Limb (tissue), 2 donors: Measurements from ENCODE around the gene SEMA5A.

Experiments
- DNase-seq, 2 donors: peaks; one replicate each; pipeline ENCODE4 v3.0.0-alpha.2; 2016; ENCODE audit errors: extremely low spot score in 2 of 2

SEMA5A gene

GRCh38 chr5:9182899-9183695 lies 362.8 kb downstream of the SEMA5A start:
- no peak for DNase-seq

GRCh38 chr5:9176641-9177040 lies 369.2 kb downstream of the SEMA5A start:
- no peak for DNase-seq

- no peak for DNase-seq
Observed at GRCh38 chr5:9174446-9174845, 371.4 kb downstream of the SEMA5A start.

- DNase-seq = no peak
Observed at GRCh38 chr5:9173281-9174048, 372.4 kb downstream of the SEMA5A start.

GRCh38 chr5:9170026-9170425 lies 375.8 kb downstream of the SEMA5A start:
- no peak for DNase-seq

- DNase-seq = no peak
Observed at GRCh38 chr5:9169557-9169902, 376.3 kb downstream of the SEMA5A start.

- DNase-seq = no peak
Observed at GRCh38 chr5:9168791-9169556, 376.9 kb downstream of the SEMA5A start.

- DNase-seq = peak in 1 of 2 donors; percentile 18
Observed at GRCh38 chr5:9166202-9167112, 379.4 kb downstream of the SEMA5A start.

- DNase-seq = no peak
Observed at GRCh38 chr5:9165546-9165945, 380.3 kb downstream of the SEMA5A start.

GRCh38 chr5:9160747-9161146 lies 385.1 kb downstream of the SEMA5A start:
- DNase-seq = no peak

GRCh38 chr5:9157811-9158210 lies 388.1 kb downstream of the SEMA5A start:
- DNase-seq = no peak

- no peak for DNase-seq
Observed at GRCh38 chr5:9157020-9157419, 388.9 kb downstream of the SEMA5A start.

- DNase-seq = peak in 1 of 2 donors; percentile 11
Observed at GRCh38 chr5:9156282-9156681, 389.6 kb downstream of the SEMA5A start.

- no peak for DNase-seq
Observed at GRCh38 chr5:9151684-9152427, 394.0 kb downstream of the SEMA5A start.

GRCh38 chr5:9149988-9150387 lies 395.9 kb downstream of the SEMA5A start:
- DNase-seq = no peak

- no peak for DNase-seq
Observed at GRCh38 chr5:9148242-9148641, 397.6 kb downstream of the SEMA5A start.

- DNase-seq = peak in 1 of 2 donors; percentile 13
Observed at GRCh38 chr5:9140711-9141110, 405.2 kb downstream of the SEMA5A start.

- no peak for DNase-seq
Observed at GRCh38 chr5:9140202-9140601, 405.7 kb downstream of the SEMA5A start.

- DNase-seq = no peak
Observed at GRCh38 chr5:9139344-9139743, 406.5 kb downstream of the SEMA5A start.

GRCh38 chr5:9128136-9128535 lies 417.7 kb downstream of the SEMA5A start:
- no peak for DNase-seq
